Activated CD4-positive, alpha-beta T cell treated with anti-CD3 and anti-CD28 coated beads, Interleukin-2, amount 50 U/mL, for 1 hour (primary cell): ENCODE results near the gene SMIM24.
A peak's percentile ranks its signal among the peaks of the same experiment; 100 is the strongest.
"Not testable (repeated sequence)": the region's sequence is repeated elsewhere in the genome, so short reads cannot be mapped to it uniquely, and the experiment has no call there.

Source experiments
- DNase-seq: peaks from one replicate; pipeline ENCODE4 v3.0.0-alpha.2; 2020

SMIM24 gene

DNA sequence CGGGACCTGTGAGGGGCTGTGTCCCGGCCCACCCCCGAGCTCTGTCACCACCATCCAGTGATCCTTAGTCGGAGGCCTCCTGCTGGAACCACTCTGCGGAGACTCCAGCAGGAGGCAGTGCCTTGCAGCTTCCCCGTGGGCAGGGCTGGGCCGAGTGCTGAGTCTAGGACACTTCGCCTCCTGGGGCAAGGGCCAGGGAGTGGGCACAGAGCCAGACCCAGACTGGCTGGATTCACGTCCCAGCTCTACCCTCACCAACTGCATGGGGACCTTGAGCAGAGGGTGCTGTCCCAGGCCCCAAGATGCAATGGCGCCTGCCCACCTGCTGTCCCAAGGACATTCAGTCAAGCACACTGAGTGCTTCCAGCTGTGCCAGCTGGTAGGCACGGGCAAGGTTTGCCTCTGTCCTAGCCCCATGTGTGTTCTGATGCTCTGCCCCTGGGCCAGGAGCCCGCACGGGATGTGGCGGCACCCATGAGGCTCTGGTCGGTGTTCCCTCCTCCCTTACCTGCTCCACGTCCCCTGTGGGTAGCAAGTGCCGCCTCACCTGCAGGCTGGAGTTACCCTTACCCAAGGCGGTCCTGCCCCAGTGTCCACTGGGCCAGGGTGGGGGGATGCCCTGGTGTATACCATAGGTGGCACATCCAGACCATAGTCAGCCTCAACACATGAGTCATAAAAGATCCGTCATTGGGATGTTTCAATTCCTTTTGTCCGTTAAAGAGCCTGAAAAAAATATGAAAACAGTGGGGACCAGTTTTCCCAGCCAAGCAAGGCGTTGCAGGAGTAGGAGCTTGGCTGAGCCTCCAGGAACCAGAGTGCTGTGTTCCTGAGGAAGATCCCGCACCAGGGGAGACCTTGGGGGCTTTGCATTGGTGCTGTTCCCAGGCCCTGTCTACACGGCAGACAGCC lies 33.2 kb upstream of the SMIM24 start:
- DNase-seq, result no peak

DNA sequence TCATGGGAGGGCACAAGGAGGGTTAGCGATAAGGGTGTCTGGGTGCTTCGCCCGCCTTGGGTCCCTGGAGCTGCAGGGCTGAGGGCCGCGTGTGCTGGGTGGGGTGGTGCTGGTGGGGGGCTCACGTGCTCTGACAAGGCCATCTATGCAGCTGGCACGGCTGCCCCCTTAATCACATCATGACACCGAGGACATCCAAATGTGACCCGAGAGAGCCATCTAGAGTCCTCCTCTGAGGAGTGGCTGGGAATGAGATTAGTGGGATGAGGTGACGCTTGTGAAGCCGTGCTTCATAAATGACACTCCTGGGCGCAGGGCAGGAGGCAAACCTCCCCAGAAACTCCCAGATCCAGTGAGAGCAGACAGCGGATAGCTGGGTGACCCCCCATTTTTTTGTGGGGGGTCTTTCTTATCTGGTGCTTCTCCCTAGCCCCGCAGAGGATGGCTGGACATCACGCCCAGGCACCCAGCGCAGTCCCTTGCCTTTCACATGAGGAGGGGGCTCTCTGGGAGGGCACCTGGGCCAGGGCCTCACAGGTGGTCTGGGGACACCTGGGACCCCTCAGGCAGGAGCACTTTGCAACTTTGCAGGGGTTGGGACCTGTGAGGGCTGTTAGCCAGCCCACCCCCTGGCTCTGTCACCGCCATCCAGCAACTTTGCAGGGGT lies 32.4 kb upstream of the SMIM24 start:
- no peak for DNase-seq

DNA sequence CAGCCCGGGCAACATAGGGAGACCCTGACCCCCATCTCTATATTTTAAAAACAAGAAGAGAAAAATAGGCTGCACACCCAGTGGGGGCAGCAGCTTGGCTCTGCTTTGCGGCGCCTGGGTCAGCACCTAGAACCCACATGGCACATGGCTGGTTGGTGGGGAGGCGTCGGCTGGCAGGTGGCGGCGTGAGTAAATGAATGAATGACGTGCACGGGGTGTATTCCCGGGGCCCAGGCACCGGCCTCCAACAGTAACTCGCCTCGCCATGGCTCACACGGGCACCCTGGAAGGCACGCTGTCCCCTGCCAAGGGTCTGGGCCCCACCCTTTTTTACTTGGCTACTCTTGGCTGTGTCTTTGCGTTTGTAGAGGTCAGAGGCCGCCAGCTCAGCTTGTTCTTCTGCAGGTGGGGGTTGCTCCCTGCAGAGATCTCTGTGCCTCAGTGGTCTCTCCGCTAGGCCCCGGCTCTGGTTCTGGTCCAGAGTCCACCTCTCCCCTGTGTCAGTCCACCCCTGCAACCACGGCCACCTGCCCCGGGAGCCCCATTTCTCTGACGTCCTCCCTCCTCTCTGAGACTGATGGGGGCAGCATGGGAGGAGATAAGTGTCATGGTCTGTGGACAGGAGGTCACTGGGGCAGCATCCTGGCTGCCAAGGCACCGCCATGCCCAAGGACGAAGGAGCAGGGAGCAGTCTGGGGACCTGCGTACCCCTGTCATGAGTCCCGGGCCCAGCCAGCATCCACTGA lies 31.4 kb upstream of the SMIM24 start:
- DNase-seq, result no peak

DNA sequence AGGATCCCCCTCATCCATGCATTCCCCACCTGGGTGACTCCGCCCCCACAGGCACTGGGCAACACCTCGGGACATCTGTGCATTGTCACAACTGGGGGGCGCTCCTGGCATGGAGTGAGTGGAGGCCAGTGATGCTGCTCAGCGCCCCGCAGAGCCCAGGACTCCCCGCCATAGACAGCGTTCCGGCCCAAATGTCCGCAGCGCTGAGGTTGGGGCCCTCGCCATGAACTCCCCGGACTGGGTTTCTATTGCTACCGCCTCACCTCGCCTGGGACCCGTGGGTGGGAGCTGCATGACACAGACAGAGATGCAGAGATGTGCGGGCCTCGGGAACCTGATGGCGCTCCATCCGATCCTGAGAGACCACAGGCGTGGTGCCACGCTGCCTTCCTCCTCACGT lies 30.4 kb upstream of the SMIM24 start:
- DNase-seq, result no peak

DNA sequence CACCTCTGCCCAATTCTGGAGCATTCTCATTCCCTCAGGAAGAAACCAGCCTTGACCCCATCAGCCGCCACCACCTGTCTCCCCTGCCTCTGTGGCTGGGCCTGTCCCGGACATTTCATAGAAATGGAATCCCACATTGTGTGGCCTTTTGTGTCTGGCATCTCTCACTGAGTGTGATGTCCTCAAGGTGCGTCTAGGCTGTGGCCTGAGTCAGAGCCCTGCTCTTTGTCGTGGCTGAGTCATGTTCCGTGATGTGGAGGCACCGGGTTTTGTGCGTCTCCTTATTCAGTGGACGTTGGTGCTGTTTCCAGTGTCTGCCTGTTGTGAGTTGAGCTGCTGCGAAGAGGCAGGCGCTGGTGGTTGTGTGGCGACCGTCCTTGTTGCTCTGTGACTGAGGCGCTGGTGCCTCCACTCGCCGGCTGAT lies 29.3 kb upstream of the SMIM24 start:
- no peak for DNase-seq

DNA sequence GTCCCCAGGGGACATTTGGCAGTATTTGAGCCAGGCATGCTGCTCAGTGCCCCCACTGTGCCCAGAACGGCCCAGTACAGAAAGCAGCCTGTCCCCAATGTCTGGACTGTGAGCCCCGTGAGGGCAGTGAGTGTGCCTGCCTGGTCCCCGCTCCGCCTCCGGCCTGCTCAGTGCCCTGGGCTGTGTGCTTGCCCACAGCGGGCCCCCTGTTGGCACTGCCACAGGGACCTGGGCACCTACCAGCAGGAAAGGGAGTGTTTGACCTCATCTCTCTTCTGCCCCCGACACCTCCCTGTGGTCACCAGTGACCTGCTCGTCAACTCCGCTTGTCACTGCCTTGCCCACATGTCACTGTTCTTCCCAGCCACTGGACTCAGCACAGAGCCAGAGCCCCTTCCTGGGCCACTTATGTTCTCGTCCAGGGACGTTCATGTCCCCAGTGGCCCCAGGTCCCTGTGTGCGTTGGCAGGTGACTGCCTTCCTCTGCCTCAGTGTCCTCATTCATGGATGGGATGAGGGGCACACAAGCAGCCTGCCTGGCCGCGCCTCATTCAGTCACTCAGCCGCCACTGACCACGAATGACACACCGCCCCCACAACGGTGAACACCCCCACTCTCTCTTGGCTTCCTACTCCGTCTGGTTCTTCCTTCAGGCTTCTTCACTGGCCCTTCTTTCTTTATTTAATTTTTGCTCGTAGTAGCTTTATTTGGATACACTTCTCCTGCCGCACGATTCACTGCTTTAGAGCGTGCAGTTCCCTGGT lies 28.6 kb upstream of the SMIM24 start:
- no peak for DNase-seq

DNA sequence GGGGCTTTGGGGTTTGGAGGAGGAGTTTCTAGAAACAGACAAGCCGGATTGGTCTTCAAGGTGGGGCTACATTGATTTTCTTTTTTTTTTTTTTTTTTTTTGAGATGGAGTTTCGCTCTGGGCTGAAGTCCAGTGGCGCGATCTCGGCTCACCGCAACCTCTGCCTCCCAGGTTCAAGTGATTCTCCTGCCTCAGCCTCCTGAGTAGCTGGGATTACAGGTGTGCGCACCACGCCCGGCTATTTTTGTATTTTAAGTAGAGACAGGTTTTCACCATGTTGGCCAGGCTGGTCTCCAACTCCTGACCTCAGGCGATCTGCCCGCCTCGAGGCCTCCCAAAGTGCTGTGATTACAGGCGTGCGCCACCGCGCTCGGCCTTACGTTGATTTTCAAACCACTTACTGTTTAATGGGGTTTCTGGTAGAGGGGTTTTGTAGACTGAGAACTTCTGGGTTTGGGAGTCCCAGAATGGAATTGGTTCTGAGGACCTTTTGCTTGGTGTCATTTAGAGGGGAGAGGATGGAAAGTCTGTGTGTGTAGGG lies 27.9 kb upstream of the SMIM24 start:
- not testable (repeated sequence) for DNase-seq

DNA sequence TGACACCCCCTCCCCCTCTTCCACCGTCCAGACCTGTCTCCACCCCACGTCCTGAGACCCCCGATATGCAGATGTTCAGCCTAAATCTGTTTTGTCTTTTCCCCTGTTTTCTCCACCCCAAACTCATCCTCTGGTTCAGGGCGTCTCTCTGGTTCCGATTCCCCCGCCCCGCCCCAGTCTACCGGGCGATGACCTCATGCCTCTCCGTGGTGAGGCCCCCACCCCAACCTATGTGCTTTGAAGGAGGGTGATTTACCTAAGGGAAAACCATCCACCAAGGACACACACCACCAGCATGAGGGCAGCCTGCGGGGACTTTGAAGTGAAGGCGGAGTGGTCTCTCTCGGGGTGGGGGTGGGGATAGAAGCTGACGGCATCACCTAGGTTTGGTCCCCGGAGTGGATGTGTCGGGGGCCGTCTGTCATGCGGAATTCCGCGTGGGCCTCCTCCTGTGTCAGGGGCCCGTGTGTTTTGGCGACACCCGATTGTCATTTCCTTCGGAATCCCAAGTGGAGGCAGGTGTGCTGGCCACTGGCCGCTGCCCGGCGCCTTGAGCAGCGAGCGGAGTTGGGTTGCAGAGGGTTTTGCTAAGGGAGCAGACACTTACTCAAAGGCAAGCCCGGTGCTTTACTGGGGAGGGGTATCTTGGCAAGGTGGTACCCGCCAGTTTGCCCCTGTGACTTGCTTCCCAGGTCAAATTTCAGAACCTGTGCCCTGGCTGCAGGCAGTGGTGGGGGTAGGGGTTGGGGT lies 27.2 kb upstream of the SMIM24 start:
- DNase-seq, result peak; percentile 51

DNA sequence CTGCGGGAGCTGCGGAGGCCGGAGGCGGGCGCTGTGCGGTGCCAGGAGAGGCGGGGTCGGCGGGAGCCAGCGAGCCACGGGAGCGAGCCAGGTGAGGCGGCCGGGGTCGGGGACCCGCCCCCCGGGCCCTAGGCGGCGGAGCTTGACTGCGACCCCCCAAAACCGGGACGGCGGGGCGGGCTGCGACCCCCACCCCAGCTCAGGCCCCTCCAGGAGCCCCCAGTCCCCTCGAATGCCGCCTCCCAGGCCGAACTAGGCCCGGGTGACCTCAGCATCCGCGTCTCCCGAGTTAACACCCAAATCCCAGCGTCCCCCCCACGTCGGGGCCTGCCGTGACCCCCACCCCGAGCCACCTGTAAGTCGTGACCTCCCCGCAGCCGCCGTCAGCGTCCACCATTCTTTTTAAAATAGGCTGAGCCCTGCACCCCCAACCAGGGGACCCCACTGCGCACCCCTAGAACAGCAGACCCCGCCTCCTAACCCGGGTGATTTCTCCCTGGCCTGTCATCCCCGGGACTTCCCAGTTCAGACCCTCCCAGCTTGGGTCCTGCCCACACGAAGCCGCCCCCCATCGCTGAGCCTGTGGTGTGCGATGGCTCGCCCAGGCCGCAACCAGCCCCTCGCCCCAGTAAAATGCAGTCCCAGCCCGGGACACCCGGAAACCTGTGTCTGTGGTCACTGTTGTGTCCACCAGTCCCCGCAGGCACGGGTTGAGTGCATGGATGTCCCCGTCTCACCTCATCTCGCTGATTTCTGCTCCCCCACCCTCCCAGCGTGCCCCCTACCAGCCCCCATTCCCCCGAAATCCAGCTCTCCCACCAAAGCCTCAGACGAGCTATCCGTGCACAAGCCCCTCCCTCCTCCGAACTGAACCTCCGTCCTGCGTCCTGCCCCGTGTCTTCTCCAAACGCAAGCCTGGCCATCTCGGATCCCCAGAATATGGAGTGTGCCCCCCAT lies 26.3 kb upstream of the SMIM24 start:
- peak; percentile 22 for DNase-seq

DNA sequence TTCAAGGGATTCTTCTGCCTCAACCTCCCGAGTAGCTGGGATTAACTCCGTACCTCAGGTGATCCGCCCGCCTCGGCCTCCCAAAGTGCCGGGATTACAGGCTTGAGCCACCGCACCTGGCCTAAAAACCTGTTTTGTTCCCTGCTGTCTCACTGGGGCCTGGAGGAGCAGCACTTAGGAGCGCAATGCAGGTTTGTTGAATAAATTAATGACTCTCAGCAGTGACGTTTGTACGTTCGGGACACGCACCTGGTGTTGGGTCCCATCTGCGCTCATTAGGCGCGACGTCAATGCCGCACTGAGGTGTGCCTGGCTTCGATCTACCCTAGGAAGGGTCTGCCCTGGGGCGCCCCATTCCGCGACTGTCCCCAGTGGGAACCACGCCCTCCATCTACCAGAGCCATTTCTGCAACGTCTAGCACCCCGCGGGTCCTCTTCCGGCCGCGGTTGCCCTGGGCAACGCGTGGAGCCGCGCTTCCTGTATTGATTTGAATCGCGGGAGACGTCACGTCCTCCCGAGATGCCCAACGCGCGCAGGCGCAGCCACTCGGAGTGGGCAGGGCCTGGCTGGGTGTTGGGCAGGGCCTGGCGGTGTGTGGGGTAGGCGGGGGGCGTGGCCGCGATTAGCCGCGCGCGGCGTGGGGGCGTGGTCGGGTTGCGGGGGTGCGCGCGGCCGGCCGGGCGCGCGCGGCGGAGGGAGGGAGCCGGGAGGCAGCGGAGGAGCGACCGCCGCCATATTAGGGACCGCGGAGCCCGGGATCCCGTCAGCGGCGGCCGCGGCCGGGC lies 25.5 kb upstream of the SMIM24 start, which contains the start of gene FZR1:
Gene FZR1 (plus strand): TSS at position 714 of the 786 bp plus-strand sequence. CDS start 16,679 bp downstream, outside the sequence.
- peak; percentile 99 for DNase-seq

DNA sequence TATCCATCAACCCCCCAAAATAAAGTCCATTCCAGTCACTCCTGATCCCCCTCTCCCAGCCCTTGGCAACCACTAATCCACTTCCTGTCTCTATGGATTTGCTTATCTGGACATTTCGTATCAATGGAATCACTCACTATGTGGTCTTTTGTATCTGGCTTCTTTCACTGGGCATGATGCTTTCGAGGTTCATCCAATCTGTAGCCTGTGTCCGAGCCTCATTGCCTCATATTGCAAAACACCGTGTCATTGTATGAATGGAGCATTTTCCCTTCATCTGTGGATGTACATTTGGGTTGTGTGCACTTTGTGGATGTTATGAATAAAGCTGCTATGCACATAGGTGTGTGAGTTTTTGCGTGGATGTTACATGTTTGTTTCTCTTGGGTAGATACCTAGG lies 24.4 kb upstream of the SMIM24 start:
- DNase-seq, result no peak

DNA sequence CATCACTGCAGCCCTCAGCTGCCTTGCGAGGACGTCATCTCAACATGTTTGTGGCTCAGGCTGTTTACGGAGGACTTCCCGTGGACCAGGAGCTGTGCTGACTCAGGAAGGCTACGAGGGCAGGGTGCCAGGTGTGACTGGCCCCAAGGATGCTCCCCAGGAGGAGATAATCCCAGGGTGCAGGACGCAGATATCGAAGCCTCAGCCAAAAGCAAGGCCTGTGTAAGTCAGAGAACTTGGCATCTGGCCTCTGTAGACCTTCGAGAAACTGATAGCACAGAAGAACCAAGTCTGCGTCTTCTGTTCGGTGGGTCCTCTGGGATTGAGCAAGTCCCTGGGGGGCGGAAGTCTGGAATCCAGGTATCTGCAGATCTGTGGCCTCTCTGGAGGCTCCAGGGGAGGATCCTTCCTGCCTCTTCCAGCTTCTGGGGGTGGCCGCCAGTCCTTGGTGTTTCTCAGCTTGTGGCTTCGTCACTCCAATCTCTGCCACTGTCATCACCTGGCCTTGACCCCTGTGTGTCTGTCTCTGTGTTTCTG lies 22.8 kb upstream of the SMIM24 start:
- DNase-seq, result no peak

DNA sequence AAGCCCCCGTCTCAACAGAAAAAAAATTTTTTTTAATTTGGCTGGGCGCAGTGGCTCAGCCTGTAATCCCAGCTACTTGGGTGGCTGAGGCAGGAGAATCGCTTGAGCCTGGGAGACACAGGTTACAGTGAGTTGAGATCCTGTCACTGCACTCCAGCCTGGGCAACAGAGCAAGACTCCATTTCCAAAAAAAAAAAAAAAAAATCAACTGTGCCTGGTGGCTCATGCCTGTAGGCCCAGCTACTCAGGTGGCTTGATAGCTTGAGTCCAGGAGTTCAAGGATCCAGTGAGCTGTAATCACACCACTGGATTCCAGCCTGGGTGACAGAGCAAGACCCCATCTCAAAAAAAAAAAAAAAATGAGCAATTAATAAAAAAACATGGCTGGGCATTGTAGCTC lies 21.5 kb upstream of the SMIM24 start:
- DNase-seq, result no peak

DNA sequence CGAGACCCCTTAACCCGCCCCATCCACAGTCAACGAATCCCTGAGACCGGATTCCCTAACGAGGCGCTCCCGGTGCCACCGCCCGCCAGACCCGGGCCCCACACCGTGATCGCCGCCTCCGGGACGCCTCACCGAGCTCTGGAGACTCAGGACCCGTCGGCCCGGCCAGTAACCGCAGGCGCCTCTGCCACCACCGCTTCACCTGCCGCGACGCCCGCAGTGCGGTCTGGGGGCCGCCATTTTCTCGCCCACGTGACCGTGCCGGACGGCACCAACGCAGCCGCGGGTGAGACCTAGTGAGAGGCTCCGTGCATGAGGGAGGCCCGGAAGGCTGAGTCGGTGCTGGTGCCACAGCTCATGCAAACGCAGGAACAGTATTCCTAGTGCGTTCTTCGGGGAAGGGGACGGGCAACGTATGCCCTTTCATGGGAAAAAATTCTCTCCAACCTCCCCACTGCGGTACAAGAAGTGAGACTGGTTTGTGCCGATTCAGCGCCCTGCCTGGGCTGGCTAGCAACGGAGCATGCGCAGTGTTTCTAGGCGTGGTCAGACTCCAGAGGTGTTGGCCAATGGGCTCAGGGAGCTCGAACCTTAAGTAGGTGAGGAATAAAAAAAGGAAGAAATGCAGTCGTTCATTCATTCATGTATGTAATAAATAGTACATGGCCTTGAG lies 20.2 kb upstream of the SMIM24 start, which contains the start of gene DOHH:
Gene DOHH (minus strand): TSS at position 246 of the 673 bp plus-strand sequence. CDS start 3,860 bp downstream, outside the sequence.
- peak; percentile 95 for DNase-seq

DNA sequence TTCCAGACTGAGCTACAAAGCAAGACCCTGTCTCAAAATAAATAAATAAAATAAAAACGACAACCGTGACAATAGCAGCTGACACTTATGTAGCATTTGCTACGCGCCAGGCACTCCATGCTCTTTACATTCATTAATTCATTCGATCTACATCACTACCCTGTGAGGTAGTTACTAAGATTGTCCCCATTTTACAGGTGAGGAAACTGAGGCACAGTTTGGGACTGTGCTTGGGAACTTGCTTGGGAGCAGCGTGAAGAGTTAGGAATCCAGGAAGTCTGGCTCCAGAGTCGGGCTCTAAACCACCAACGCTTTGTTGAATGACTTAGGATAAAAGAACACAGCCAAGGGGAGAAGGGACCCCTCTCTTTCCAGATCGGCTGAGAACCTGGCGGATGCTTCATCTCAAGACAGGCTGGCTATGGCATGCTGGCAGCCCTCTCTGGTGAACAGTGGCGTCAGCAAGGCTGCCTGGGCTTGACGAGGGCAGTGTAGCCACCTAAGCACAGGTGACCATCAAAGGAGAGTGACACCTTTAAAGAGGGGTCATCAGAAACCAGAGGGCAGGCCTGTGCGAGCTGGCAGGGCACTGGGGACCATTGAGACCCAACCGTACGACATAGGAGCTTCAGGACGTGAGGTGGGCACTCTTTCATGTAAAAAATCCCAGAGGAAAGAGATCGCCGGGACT lies 19.6 kb upstream of the SMIM24 start:
- no peak for DNase-seq

DNA sequence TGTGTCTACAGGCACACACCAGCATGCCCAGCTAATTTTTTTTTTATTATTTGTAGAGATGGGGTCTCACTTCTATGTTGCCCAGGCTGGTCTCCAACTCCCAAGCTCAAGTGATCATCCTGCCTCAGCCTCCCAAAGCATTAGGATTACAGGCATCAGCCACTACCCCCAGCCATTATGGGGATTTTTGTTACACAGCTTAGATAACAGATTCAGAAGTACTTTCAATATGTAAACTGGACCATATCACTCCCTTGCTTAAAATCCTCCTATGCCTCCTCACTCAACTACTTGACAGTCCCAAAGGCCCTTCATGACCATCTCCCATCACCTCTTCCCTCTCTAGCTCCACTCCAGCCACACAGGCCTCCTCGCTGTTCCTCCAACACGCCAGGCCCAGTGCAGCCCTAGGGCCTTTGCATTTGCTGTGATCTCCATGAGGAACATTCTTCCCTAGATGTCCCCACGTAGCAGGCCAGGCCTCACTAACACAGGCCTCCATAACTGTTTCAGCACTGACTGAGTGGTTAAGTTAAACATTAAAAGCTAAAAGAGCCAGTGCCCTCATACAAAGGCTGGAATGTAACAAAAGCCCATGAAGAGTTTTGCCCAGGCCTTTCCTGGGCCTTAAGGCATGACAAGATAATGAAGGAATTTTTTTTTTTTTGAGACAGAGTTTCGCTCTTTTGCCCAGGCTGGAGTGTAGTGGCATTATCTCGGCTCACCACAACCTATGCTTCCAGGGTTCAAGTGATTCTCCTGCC lies 17.6 kb upstream of the SMIM24 start:
- no peak for DNase-seq
